IMR-90 (cell line): Measurements from ENCODE around the gene CASTOR1. TPM values are rescaled to one million over a fixed set of nuclear protein-coding genes. Genes with fewer than 3 reads are reported as not detected.

Source experiments
- ATAC-seq: fragments of 200-7000 bp; cut with Tn5 transposase; 2 replicates; pipeline ENCODE4 v1.9.1; 2020; ENCODE audit warnings: low read depth, mild to moderate bottlenecking, moderate library complexity
- BruUV-seq: library from RNA; stranded (reverse); fragments of 400-500 nt; replicated peaks from 2 replicates; lab custom pipeline; 2021; lab: Mats Ljungman, UMichigan
- CTCF ChIA-PET: fragments of 300-600 bp; formaldehyde crosslinking; extraction: SDS; loops from one replicate; lab custom pipeline; 2021; ENCODE audit warnings: antibody characterized with exemption; lab: Yijun Ruan, JAX
- POLR2A ChIA-PET: fragments of 300-600 bp; sonication (Branson Sonifier 250); formaldehyde crosslinking; loops from one replicate; lab custom pipeline; 2022; ENCODE audit warnings: antibody characterized with exemption; ENCODE audit not compliant: unreplicated experiment; lab: Charles Lee
- DNase-seq: peaks from one replicate; pipeline ENCODE4 v3.0.0; 2013
- H2AFZ ChIP-seq: replicated peaks from 2 replicates; pipeline ENCODE3; 2013; ENCODE audit warnings: low read length, mild to moderate bottlenecking; ENCODE audit not compliant: poor library complexity
- H2AK5ac ChIP-seq: 2 replicates; pipeline ENCODE4 v1.6.1; 2013; ENCODE audit warnings: low read depth, low read length, inconsistent platforms
- H2AK9ac ChIP-seq: replicated peaks from 2 replicates; pipeline ENCODE3; 2013; ENCODE audit warnings: mild to moderate bottlenecking, low read depth, low read length, moderate library complexity; ENCODE audit not compliant: poor library complexity
- H2BK120ac ChIP-seq: 2 replicates; pipeline ENCODE4 v1.6.1; 2013; ENCODE audit warnings: low read depth, low read length, inconsistent platforms
- H2BK15ac ChIP-seq: 3 replicates; pipeline ENCODE4 v1.6.1; 2013; ENCODE audit warnings: low read depth, low read length, inconsistent platforms
- H2BK20ac ChIP-seq: 2 replicates; pipeline ENCODE4 v1.6.1; 2013; ENCODE audit warnings: low read depth, mild to moderate bottlenecking, inconsistent platforms, low read length, moderate library complexity
- H2BK5ac ChIP-seq: 2 replicates; pipeline ENCODE4 v1.6.1; 2013; ENCODE audit warnings: mild to moderate bottlenecking, low read depth, low read length, inconsistent platforms; ENCODE audit not compliant: poor library complexity, severe bottlenecking
- H3K14ac ChIP-seq: replicated peaks from 2 replicates; pipeline ENCODE4 v1.6.1; 2013; ENCODE audit warnings: low read depth, low read length, inconsistent platforms
- H3K18ac ChIP-seq: 2 replicates; pipeline ENCODE4 v1.6.1; 2013; ENCODE audit warnings: low read depth, low read length, control low read depth
- H3K23ac ChIP-seq: 2 replicates; pipeline ENCODE4 v1.6.1; 2013; ENCODE audit warnings: low read depth, low read length, inconsistent platforms
- H3K27ac ChIP-seq: 2 replicates; pipeline ENCODE4 v1.5.1; 2013; ENCODE audit warnings: mild to moderate bottlenecking, control low read depth, low read length; ENCODE audit not compliant: insufficient read depth
- H3K27me3 ChIP-seq: 2 replicates; pipeline ENCODE4 v1.6.1; 2013; ENCODE audit warnings: low read length; ENCODE audit not compliant: control insufficient read depth, insufficient read depth
- H3K36me3 ChIP-seq: 2 replicates; pipeline ENCODE4 v1.6.1; 2013; ENCODE audit warnings: low read length, mixed read lengths; ENCODE audit not compliant: control insufficient read depth, insufficient read depth
- H3K4ac ChIP-seq: 2 replicates; pipeline ENCODE4 v1.6.1; 2013; ENCODE audit warnings: low read depth, low read length, inconsistent platforms
- H3K4me1 ChIP-seq: 2 replicates; pipeline ENCODE4 v1.6.1; 2013; ENCODE audit warnings: low read length, mixed read lengths; ENCODE audit not compliant: control insufficient read depth, insufficient read depth
- H3K4me2 ChIP-seq: 2 replicates; pipeline ENCODE4 v1.6.1; 2013; ENCODE audit warnings: low read depth, mild to moderate bottlenecking, control low read depth, low read length, moderate library complexity
- H3K4me3 ChIP-seq: 2 replicates; pipeline ENCODE4 v1.5.1; 2013; ENCODE audit warnings: low read depth, mild to moderate bottlenecking, control low read depth, low read length, moderate library complexity; ENCODE audit not compliant: insufficient read depth
- H3K56ac ChIP-seq: 2 replicates; pipeline ENCODE4 v1.6.1; 2013; ENCODE audit warnings: low read length, inconsistent platforms; ENCODE audit not compliant: insufficient read depth; ENCODE audit errors: extremely low read depth
- H3K79me1 ChIP-seq, 2 experiments: 2 replicates each; pipeline ENCODE4 v1.6.1; 2013; ENCODE audit warnings: low read length in 2 of 2, inconsistent platforms in 1 of 2, low read depth in 1 of 2
- H3K9ac ChIP-seq: 2 replicates; pipeline ENCODE4 v1.6.1; 2013; ENCODE audit warnings: low read depth, low read length, control low read depth
- H3K9me1 ChIP-seq: 2 replicates; pipeline ENCODE4 v1.6.1; 2013; ENCODE audit warnings: low read length, inconsistent platforms; ENCODE audit not compliant: insufficient read depth
- H3K9me3 ChIP-seq: 2 replicates; pipeline ENCODE4 v1.6.1; 2013; ENCODE audit warnings: low read length; ENCODE audit not compliant: control insufficient read depth, insufficient read depth
- H4K20me1 ChIP-seq: 2 replicates; pipeline ENCODE4 v1.6.1; 2013; ENCODE audit warnings: low read length, inconsistent platforms; ENCODE audit not compliant: insufficient read depth
- H4K5ac ChIP-seq: 2 replicates; pipeline ENCODE4 v1.6.1; 2013; ENCODE audit warnings: mild to moderate bottlenecking, low read depth, low read length, control low read depth
- H4K8ac ChIP-seq, 2 experiments: 2 replicates each; pipeline ENCODE4 v1.6.1; 2013; ENCODE audit warnings: low read depth in 2 of 2, low read length in 2 of 2, control low read depth in 1 of 2, inconsistent platforms in 1 of 2
- H4K91ac ChIP-seq: 2 replicates; pipeline ENCODE4 v1.6.1; 2013; ENCODE audit warnings: low read depth, low read length, inconsistent platforms; ENCODE audit not compliant: insufficient read depth
- BHLHE40 ChIP-seq: fragments of 150-350 bp; IDR thresholded peaks from 2 replicates; pipeline ENCODE4 v1.6.1; 2016; ENCODE audit warnings: mild to moderate bottlenecking, low read depth, low read length
- CEBPB ChIP-seq: IDR thresholded peaks from 2 replicates; pipeline ENCODE4 v1.6.1; 2012; ENCODE audit warnings: low read depth, low read length, improper control_type of control experiment
- CTCF ChIP-seq: conservative IDR thresholded peaks from 2 replicates; pipeline ENCODE4 v1.5.1; 2012; ENCODE audit warnings: mild to moderate bottlenecking, low read depth, low read length, improper control_type of control experiment
- FOS ChIP-seq: fragments of 150-350 bp; IDR thresholded peaks from 2 replicates; pipeline ENCODE4 v1.6.1; 2016; ENCODE audit warnings: low read depth, low read length
- MAZ ChIP-seq: IDR thresholded peaks from 2 replicates; pipeline ENCODE4 v1.6.1; 2012; ENCODE audit warnings: low read depth, mild to moderate bottlenecking, low read length, improper control_type of control experiment, moderate library complexity, borderline replicate concordance
- MXI1 ChIP-seq: IDR thresholded peaks from 2 replicates; pipeline ENCODE4 v1.6.1; 2012; ENCODE audit warnings: low read depth, mild to moderate bottlenecking, low read length, moderate library complexity, borderline replicate concordance
- RCOR1 ChIP-seq: IDR thresholded peaks from 2 replicates; pipeline ENCODE4 v1.6.1; 2012; ENCODE audit warnings: mild to moderate bottlenecking, low read length, improper control_type of control experiment; ENCODE audit not compliant: insufficient replicate concordance
- USF2 ChIP-seq: fragments of 150-350 bp; IDR thresholded peaks from 2 replicates; pipeline ENCODE4 v1.6.1; 2017; ENCODE audit warnings: mild to moderate bottlenecking, antibody characterized with exemption, low read length, low read depth
- WGBS, 2 experiments: methylation state at CpG; one replicate each; pipeline versions ENCODE4 v1.1.5 to v1.1.7; 2013; ENCODE audit warnings: missing lambda C conversion rate in 2 of 2; ENCODE audit not compliant: insufficient read length in 1 of 2; ENCODE audit errors: extremely low coverage in 2 of 2; 5-methylcytosine and 5-hydroxymethylcytosine counted together
- dilution Hi-C: fragments of 300-500 bp; cut with HindIII; formaldehyde crosslinking; loops from one replicate; pipeline ENCODE4 v1.14.3; 2018; ENCODE audit warnings: low sequenced_read_pairs; ENCODE audit not compliant: unreplicated experiment
- in situ Hi-C: fragments of 300-500 bp; cut with MboI; formaldehyde crosslinking; loops from 3 replicates; pipeline ENCODE4 v1.14.3; 2019; ENCODE audit warnings: low sequenced_read_pairs, inconsistent platforms, mixed read lengths
- intact Hi-C: fragments of 100-400 bp; cut with micrococcal nuclease; formaldehyde crosslinking; loops from 2 replicates; pipeline ENCODE4 v1.10.0; 2022
- polyA plus RNA-seq, 3 experiments: library from polyadenylated mRNA; depleted of rRNA; stranded (reverse); fragments of >200 nt; gene quantifications; 2 replicates each; pipeline ENCODE4 v1.2.3, GENCODE V29; 2012; ENCODE audit warnings: low replicate concordance in 1 of 3
- total RNA-seq: library from RNA; depleted of rRNA; stranded (reverse); fragments of >200 nt; gene quantifications from 2 replicates; pipeline ENCODE4 v1.2.3, GENCODE V29; 2012

The CASTOR1 gene
- total and polyA plus RNA-seq, 2 of the 4 experiments (the other 2 are of a cell fraction) = 10.6 to 23.5 TPM

- TF ChIP-seq USF2 = no peak
Measured at GRCh38 chr22:30286813-30287647, 2.3 kb downstream of the CASTOR1 start (continued).

- in situ Hi-C loops = no loop called here
- TF ChIP-seq MXI1 (no peak), FOS (no peak), RCOR1 (no peak), CEBPB (no peak), BHLHE40 (no peak), MAZ (no peak), CTCF (no peak)
- dilution Hi-C loops = no loop called here
- H2AFZ ChIP-seq = peak overlapping the region; percentile 19
- peak overlapping the region; percentile 83 for H2AK5ac ChIP-seq
- H4K91ac ChIP-seq = no peak overlapping the region
- peaks cover 0 to 14% of the 10 kb centered on the region in 2 experiments; a peak in 3 of 4 replicates for H3K79me1 ChIP-seq
- H3K9ac ChIP-seq = no peak overlapping the region
- no peak overlapping the region for H2BK20ac ChIP-seq
- ATAC-seq (no peak), DNase-seq (no peak)
- no peak overlapping the region for H3K4me2 ChIP-seq
- H4K20me1 ChIP-seq = peaks cover 15% of the 10 kb centered on the region
- H2AK9ac ChIP-seq = peak overlapping the region; percentile 74
- ChIA-PET POLR2A (no interaction called here), CTCF (no interaction called here)
- no peak overlapping the region for H3K14ac ChIP-seq
- no peak overlapping the region for H2BK5ac ChIP-seq
- H4K8ac ChIP-seq = no peak overlapping the region
- no peak overlapping the region for H3K27ac ChIP-seq
- H3K18ac ChIP-seq = no peak overlapping the region
- H3K4me3 ChIP-seq = no peak overlapping the region
- peaks cover 18% of the 10 kb centered on the region; the same call in 1 of the 2 replicates for H3K4me1 ChIP-seq
- BruUV-seq = no TSS peak
- peaks cover 26% of the 10 kb centered on the region for H3K36me3 ChIP-seq
- H2BK15ac ChIP-seq = no peak overlapping the region
- no peak overlapping the region for H4K5ac ChIP-seq
- no peaks in the 10 kb centered on the region for H3K27me3 ChIP-seq
- H3K56ac ChIP-seq = no peak overlapping the region
- H3K9me1 ChIP-seq = peaks cover 6% of the 10 kb centered on the region
- intact Hi-C loops = no loop called here
- H2BK120ac ChIP-seq = no peak overlapping the region
- no peak overlapping the region for H3K4ac ChIP-seq
- WGBS, 2 experiments = 89% methylated on average over 5 of the region's 5 CpGs; no CpG with 5 or more reads in 1 of the 2 experiments
- no peaks in the 10 kb centered on the region for H3K9me3 ChIP-seq
- H3K23ac ChIP-seq = no peak overlapping the region
Measured at GRCh38 chr22:30286331-30286730, 3.0 kb downstream of the CASTOR1 start.
